ENCODE measurements around the gene GLDC.
A peak's percentile ranks its signal among the peaks of the same experiment; 100 is the strongest.
"Not testable (repeated sequence)": the region's sequence is repeated elsewhere in the genome, so short reads cannot be mapped to it uniquely, and the experiment has no call there.

GLDC gene

GRCh38 chr9:6660512-6660911 lies 15.0 kb upstream of the GLDC start:
- DNase-seq (ENCODE audit: low read depth): no peak
- Histone ChIP-seq H3K4me3 (ENCODE audit: low read length) (no peak overlapping the region), H3K4me1 (ENCODE audit: control insufficient read depth, insufficient read depth, low read length) (peaks cover 3% of the 10 kb centered on the region), H3K36me3 (ENCODE audit: control insufficient read depth, insufficient read depth, low read length, severe bottlenecking) (no peaks in the 10 kb centered on the region), H3K27me3 (replicated peaks; ENCODE audit: control insufficient read depth, insufficient read depth, low read length) (no peaks in the 10 kb centered on the region), H3K9ac (ENCODE audit: low read length) (no peak overlapping the region), H3K9me3 (ENCODE audit: control insufficient read depth, low read length) (no peaks in the 10 kb centered on the region)

DNA sequence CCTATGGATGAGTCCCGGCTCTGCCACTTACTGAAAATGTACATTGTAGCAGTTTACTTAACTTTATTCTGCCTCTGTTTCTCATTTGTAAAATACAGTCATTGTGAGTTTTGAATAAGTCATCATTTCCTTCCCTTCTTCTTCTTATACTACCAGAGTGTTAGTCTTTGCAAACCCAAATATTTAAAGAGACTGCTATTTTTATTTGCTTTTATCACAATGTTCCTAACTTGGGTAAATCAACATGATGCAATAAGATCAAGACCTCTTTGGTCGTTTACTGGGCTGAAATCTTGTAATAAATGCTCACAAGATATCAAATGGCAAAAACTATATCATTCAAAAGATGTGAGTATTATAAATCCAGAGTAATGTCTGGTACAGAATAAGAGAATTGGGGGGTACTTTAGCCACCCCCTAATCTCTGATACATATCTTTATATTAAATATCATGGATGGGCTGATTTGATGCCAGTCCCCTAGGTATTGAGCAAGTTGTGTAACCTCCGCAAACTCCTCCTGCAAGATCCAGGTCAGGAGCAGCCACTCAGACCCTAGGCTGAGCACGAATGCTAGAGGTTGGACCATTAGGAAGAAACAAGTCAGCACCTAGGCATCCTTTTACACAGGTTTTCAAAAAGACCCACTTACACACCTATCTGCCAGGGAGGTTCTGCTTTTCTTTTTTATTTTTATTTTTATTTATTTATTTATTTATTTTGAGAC lies 13.3 kb upstream of the GLDC start:
- no peaks in the 10 kb centered on the region for H3K36me3 ChIP-seq (ENCODE audit: control insufficient read depth, insufficient read depth, low read length, severe bottlenecking)
- H3K27me3 ChIP-seq (replicated peaks; ENCODE audit: control insufficient read depth, insufficient read depth, low read length): peaks cover 7% of the 10 kb centered on the region
- no peak overlapping the region for H3K9ac ChIP-seq (ENCODE audit: low read length)
- H3K9me3 ChIP-seq (ENCODE audit: control insufficient read depth, low read length): no peaks in the 10 kb centered on the region
- no peaks in the 10 kb centered on the region for H3K4me1 ChIP-seq (ENCODE audit: control insufficient read depth, insufficient read depth, low read length)
- DNase-seq (ENCODE audit: low read depth): no peak
- no peak overlapping the region for H3K4me3 ChIP-seq (ENCODE audit: low read length)

DNA sequence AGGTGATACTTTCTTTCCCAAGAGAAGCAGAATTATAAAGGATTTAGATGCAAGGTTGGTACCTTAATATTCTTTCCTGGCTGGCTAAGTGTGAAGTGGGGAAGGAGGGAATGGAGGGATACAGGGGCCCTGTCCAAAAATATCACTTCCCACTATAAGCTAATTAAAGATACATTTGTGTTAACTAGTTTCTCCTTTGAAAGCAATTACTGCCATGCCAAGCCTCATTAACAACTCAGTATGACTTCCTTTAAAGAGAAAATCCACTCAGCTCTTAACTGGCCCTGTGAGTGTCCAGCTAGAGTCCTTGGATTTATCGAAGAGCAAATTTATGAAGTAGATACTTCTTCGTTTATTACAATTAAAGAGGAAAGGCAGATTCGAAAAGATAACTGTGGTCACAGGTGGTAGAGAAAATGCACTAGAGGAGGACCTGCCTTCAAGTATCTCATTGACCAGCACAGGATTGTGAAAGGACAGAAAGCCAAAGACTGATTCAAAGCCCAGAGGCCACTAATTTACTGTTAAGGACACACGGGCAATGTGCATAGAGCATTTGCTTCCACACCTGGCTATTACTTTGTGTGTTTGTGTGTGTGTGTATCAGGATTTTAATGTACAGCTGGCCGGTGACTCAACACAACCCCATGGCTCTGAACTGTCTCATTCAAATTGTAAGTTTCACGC lies 11.2 kb upstream of the GLDC start:
- Histone ChIP-seq H3K4me1 (ENCODE audit: control insufficient read depth, insufficient read depth, low read length) (no peaks in the 10 kb centered on the region), H3K36me3 (ENCODE audit: control insufficient read depth, insufficient read depth, low read length, severe bottlenecking) (no peaks in the 10 kb centered on the region), H3K27me3 (replicated peaks; ENCODE audit: control insufficient read depth, insufficient read depth, low read length) (peaks cover 18% of the 10 kb centered on the region), H3K9ac (ENCODE audit: low read length) (no peak overlapping the region), H3K9me3 (ENCODE audit: control insufficient read depth, low read length) (no peaks in the 10 kb centered on the region), H3K4me3 (ENCODE audit: low read length) (no peak overlapping the region)
- DNase-seq (ENCODE audit: low read depth): no peak

GRCh38 chr9:6655036-6655435 lies 9.5 kb upstream of the GLDC start:
- H3K4me3 ChIP-seq (ENCODE audit: low read length): no peak overlapping the region
- H3K9ac ChIP-seq (ENCODE audit: low read length): no peak overlapping the region
- DNase-seq (ENCODE audit: low read depth): no peak
- no peaks in the 10 kb centered on the region for H3K9me3 ChIP-seq (ENCODE audit: control insufficient read depth, low read length)
- H3K4me1 ChIP-seq (ENCODE audit: control insufficient read depth, insufficient read depth, low read length): no peaks in the 10 kb centered on the region
- H3K27me3 ChIP-seq (replicated peaks; ENCODE audit: control insufficient read depth, insufficient read depth, low read length): peaks cover 18% of the 10 kb centered on the region
- H3K36me3 ChIP-seq (ENCODE audit: control insufficient read depth, insufficient read depth, low read length, severe bottlenecking): no peaks in the 10 kb centered on the region

- Histone ChIP-seq H3K9me3 (ENCODE audit: control insufficient read depth, low read length) (no peaks in the 10 kb centered on the region), H3K9ac (ENCODE audit: low read length) (no peak overlapping the region), H3K27me3 (replicated peaks; ENCODE audit: control insufficient read depth, insufficient read depth, low read length) (peaks cover 52% of the 10 kb centered on the region), H3K4me1 (ENCODE audit: control insufficient read depth, insufficient read depth, low read length) (peaks cover 4% of the 10 kb centered on the region), H3K36me3 (ENCODE audit: control insufficient read depth, insufficient read depth, low read length, severe bottlenecking) (no peaks in the 10 kb centered on the region), H3K4me3 (ENCODE audit: low read length) (no peak overlapping the region)
- peak; percentile 6 for DNase-seq (ENCODE audit: low read depth)
Observed at GRCh38 chr9:6646293-6646636, 736 bp upstream of the GLDC start.

- H3K9me3 ChIP-seq (ENCODE audit: control insufficient read depth, low read length); H3K4me1 ChIP-seq (ENCODE audit: control insufficient read depth, insufficient read depth, low read length); H3K9ac ChIP-seq (ENCODE audit: low read length); DNase-seq (ENCODE audit: low read depth); H3K4me3 ChIP-seq (ENCODE audit: low read length); H3K36me3 ChIP-seq (ENCODE audit: control insufficient read depth, insufficient read depth, low read length, severe bottlenecking): not testable (repeated sequence)
- H3K27me3 ChIP-seq (replicated peaks; ENCODE audit: control insufficient read depth, insufficient read depth, low read length): peaks cover 56% of the 10 kb centered on the region
Observed at GRCh38 chr9:6645105-6645354, 499 bp downstream of the GLDC start.

GRCh38 chr9:6644346-6645104 lies 1.0 kb downstream of the GLDC start:
- Histone ChIP-seq H3K9me3 (ENCODE audit: control insufficient read depth, low read length) (no peaks in the 10 kb centered on the region), H3K4me1 (ENCODE audit: control insufficient read depth, insufficient read depth, low read length) (peaks cover 4% of the 10 kb centered on the region), H3K9ac (ENCODE audit: low read length) (no peak overlapping the region), H3K4me3 (ENCODE audit: low read length) (no peak overlapping the region), H3K27me3 (replicated peaks; ENCODE audit: control insufficient read depth, insufficient read depth, low read length) (peaks cover 56% of the 10 kb centered on the region), H3K36me3 (ENCODE audit: control insufficient read depth, insufficient read depth, low read length, severe bottlenecking) (no peaks in the 10 kb centered on the region)
- peak; percentile 11 for DNase-seq (ENCODE audit: low read depth)

- peaks cover 49% of the 10 kb centered on the region for H3K27me3 ChIP-seq (replicated peaks; ENCODE audit: control insufficient read depth, insufficient read depth, low read length)
- H3K4me3 ChIP-seq (ENCODE audit: low read length): no peak overlapping the region
- H3K9me3 ChIP-seq (ENCODE audit: control insufficient read depth, low read length): no peaks in the 10 kb centered on the region
- peaks cover 4% of the 10 kb centered on the region for H3K4me1 ChIP-seq (ENCODE audit: control insufficient read depth, insufficient read depth, low read length)
- DNase-seq (ENCODE audit: low read depth): no peak
- H3K9ac ChIP-seq (ENCODE audit: low read length): no peak overlapping the region
- H3K36me3 ChIP-seq (ENCODE audit: control insufficient read depth, insufficient read depth, low read length, severe bottlenecking): no peaks in the 10 kb centered on the region
Observed at GRCh38 chr9:6641961-6642360, 3.6 kb downstream of the GLDC start.

GRCh38 chr9:6641561-6641960 lies 4.0 kb downstream of the GLDC start:
- Histone ChIP-seq H3K27me3 (replicated peaks; ENCODE audit: control insufficient read depth, insufficient read depth, low read length) (peaks cover 46% of the 10 kb centered on the region), H3K4me3 (ENCODE audit: low read length) (no peak overlapping the region), H3K4me1 (ENCODE audit: control insufficient read depth, insufficient read depth, low read length) (peaks cover 4% of the 10 kb centered on the region), H3K9ac (ENCODE audit: low read length) (no peak overlapping the region), H3K9me3 (ENCODE audit: control insufficient read depth, low read length) (no peaks in the 10 kb centered on the region), H3K36me3 (ENCODE audit: control insufficient read depth, insufficient read depth, low read length, severe bottlenecking) (no peaks in the 10 kb centered on the region)
- peak; percentile 24 for DNase-seq (ENCODE audit: low read depth)

- Histone ChIP-seq H3K27me3 (replicated peaks; ENCODE audit: control insufficient read depth, insufficient read depth, low read length) (peaks cover 41% of the 10 kb centered on the region), H3K36me3 (ENCODE audit: control insufficient read depth, insufficient read depth, low read length, severe bottlenecking) (no peaks in the 10 kb centered on the region), H3K9ac (ENCODE audit: low read length) (no peak overlapping the region), H3K9me3 (ENCODE audit: control insufficient read depth, low read length) (no peaks in the 10 kb centered on the region), H3K4me1 (ENCODE audit: control insufficient read depth, insufficient read depth, low read length) (peaks cover 4% of the 10 kb centered on the region), H3K4me3 (ENCODE audit: low read length) (no peak overlapping the region)
- DNase-seq (ENCODE audit: low read depth): no peak
Observed at GRCh38 chr9:6641056-6641455, 4.5 kb downstream of the GLDC start.

- Histone ChIP-seq H3K9ac (ENCODE audit: low read length) (no peak overlapping the region), H3K4me1 (ENCODE audit: control insufficient read depth, insufficient read depth, low read length) (no peaks in the 10 kb centered on the region), H3K36me3 (ENCODE audit: control insufficient read depth, insufficient read depth, low read length, severe bottlenecking) (no peaks in the 10 kb centered on the region), H3K4me3 (ENCODE audit: low read length) (no peak overlapping the region), H3K27me3 (replicated peaks; ENCODE audit: control insufficient read depth, insufficient read depth, low read length) (peaks cover 36% of the 10 kb centered on the region), H3K9me3 (ENCODE audit: control insufficient read depth, low read length) (no peaks in the 10 kb centered on the region)
- DNase-seq (ENCODE audit: low read depth): no peak
Observed at GRCh38 chr9:6640268-6641051, 5.1 kb downstream of the GLDC start.

All from adipocyte (in vitro differentiated cells).